ENCODE data around the gene CHST11.

DNA sequence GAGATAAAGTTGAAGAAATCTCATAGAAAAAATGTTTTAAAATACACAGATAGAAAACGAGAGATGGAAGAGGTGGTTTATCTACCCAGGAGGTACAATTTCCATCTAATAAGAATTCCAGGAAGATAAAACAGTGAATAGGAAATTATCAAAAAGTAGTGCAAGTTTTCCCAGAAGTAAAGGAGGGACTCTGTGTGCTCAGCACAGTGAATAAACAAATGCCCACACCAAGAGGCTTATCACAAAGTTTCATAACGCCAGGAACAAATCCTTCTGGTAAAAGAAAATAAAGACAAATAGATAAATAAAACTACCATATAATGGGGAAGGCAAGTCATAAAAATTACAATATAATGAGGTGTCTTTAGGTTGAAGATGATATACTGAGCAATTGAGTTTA, 322.4 kb downstream of the CHST11 start:
- TF ChIP-seq POLR2AphosphoS5 (IDR thresholded peaks at IDR 0.05; ENCODE audit: borderline replicate concordance, low read depth, low read length) (no peak), FOXP2 (optimal IDR thresholded peaks at IDR 0.05; ENCODE audit: control extremely low read depth, extremely low read length, insufficient read depth) (no peak)
